ENCODE results near the gene TAF4.

Gene TAF4

DNA sequence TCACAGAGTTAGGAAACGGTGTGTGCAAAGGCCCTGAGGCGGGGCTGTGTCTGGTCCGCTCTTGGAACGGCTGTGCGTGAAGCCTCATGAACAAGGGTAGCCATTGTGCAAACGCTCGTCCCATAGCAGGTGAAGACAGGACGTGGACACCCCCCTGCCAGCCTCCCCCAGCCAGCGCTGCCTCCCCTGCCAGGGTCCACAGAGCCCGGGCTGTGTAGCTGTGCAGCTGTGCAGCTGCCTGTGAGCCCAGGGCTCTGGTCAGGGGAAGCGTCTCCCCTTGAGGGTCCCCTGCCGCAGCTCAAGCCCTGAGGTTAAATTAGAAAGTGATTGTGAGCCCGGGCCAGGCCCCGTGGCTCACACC, 139.4 kb downstream of the TAF4 start:
- Histone ChIP-seq H3K9me3 (replicated peaks; ENCODE audit: insufficient read depth, low read length) (no peaks in the 10 kb centered on the region), H3K27me3 (replicated peaks; ENCODE audit: insufficient read depth, low read length) (peaks cover 94% of the 10 kb centered on the region), H3K9me2 (replicated peaks; ENCODE audit: insufficient read depth, low read length) (no peaks in the 10 kb centered on the region), H3K4me1 (ENCODE audit: low read length) (no peaks in the 10 kb centered on the region), H3K27ac (ENCODE audit: low read length) (no peak overlapping the region), H3F3A (ENCODE audit: insufficient read depth, low read length) (no peaks in the 10 kb centered on the region), H3K4me3 (ENCODE audit: low read length) (no peak overlapping the region), H3K36me3 (replicated peaks; ENCODE audit: insufficient read depth, low read length) (no peaks in the 10 kb centered on the region), H3K79me2 (ENCODE audit: low read length) (no peaks in the 10 kb centered on the region), H3K4me2 (ENCODE audit: low read depth, low read length) (no peak overlapping the region), H4K20me1 (ENCODE audit: insufficient read depth, low read length) (no peaks in the 10 kb centered on the region), H3K9ac (ENCODE audit: low read length) (no peak overlapping the region), H2AFZ (ENCODE audit: low read length) (no peak overlapping the region)
- no peak for DNase-seq
- TF ChIP-seq EZH2phosphoT487 (IDR thresholded peaks at IDR 0.05; ENCODE audit: low read length) (no peak), EZH2 (optimal IDR thresholded peaks at IDR 0.05; ENCODE audit: low read depth, low read length) (no peak)
- TF ChIP-seq, protein P1, sequence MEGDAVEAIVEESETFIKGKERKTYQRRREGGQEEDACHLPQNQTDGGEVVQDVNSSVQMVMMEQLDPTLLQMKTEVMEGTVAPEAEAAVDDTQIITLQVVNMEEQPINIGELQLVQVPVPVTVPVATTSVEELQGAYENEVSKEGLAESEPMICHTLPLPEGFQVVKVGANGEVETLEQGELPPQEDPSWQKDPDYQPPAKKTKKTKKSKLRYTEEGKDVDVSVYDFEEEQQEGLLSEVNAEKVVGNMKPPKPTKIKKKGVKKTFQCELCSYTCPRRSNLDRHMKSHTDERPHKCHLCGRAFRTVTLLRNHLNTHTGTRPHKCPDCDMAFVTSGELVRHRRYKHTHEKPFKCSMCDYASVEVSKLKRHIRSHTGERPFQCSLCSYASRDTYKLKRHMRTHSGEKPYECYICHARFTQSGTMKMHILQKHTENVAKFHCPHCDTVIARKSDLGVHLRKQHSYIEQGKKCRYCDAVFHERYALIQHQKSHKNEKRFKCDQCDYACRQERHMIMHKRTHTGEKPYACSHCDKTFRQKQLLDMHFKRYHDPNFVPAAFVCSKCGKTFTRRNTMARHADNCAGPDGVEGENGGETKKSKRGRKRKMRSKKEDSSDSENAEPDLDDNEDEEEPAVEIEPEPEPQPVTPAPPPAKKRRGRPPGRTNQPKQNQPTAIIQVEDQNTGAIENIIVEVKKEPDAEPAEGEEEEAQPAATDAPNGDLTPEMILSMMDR (IDR thresholded peaks at IDR 0.05; ENCODE audit: low read length): no peak

DNA sequence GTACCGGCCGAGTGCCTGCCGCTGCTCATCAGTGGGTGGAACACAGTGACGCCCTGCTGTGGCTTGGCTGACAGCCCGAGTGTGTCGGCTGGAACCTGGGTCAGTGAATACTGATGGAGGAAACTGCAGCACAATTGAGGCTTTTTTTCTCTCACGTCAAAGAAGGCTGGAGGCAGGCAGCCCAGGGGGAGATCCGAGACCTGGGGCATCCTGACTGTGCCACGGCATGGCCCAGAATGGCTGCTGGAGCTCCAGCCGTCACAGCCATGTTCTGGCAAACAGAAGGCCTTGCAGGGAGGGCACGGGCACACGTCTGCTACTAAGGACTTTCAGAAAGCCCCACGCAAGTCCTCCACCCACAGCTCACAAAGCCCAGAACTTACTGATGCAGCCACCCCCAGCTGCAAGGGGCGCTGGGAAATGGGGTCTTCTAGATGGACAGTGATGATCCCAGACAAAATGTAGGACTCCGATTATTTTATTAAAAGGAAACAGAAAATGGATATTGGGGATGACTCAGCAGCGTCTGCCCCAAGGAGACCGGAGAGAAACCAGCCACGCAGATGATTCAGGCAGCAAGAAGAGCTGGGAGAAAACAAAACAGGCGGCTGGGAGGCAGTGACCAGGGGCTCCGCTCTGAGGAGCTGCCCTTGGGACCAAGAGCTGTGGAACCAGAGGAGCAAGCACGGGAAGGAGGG, 140.0 kb downstream of the TAF4 start:
- Histone ChIP-seq H3K4me2 (ENCODE audit: low read depth, low read length) (no peak overlapping the region), H3F3A (ENCODE audit: insufficient read depth, low read length) (no peaks in the 10 kb centered on the region), H3K79me2 (ENCODE audit: low read length) (no peaks in the 10 kb centered on the region), H3K4me1 (ENCODE audit: low read length) (no peaks in the 10 kb centered on the region), H3K9me3 (replicated peaks; ENCODE audit: insufficient read depth, low read length) (no peaks in the 10 kb centered on the region), H3K9ac (ENCODE audit: low read length) (no peak overlapping the region), H3K27ac (ENCODE audit: low read length) (no peak overlapping the region), H3K4me3 (ENCODE audit: low read length) (no peak overlapping the region), H4K20me1 (ENCODE audit: insufficient read depth, low read length) (no peaks in the 10 kb centered on the region), H3K36me3 (replicated peaks; ENCODE audit: insufficient read depth, low read length) (no peaks in the 10 kb centered on the region), H3K9me2 (replicated peaks; ENCODE audit: insufficient read depth, low read length) (no peaks in the 10 kb centered on the region), H3K27me3 (replicated peaks; ENCODE audit: insufficient read depth, low read length) (peaks cover 89% of the 10 kb centered on the region), H2AFZ (ENCODE audit: low read length) (no peak overlapping the region)
- TF ChIP-seq, protein P1 (IDR thresholded peaks at IDR 0.05; ENCODE audit: low read length): no peak
- TF ChIP-seq EZH2 (optimal IDR thresholded peaks at IDR 0.05; ENCODE audit: low read depth, low read length) (no peak), EZH2phosphoT487 (IDR thresholded peaks at IDR 0.05; ENCODE audit: low read length) (no peak)
- no peak for DNase-seq

DNA sequence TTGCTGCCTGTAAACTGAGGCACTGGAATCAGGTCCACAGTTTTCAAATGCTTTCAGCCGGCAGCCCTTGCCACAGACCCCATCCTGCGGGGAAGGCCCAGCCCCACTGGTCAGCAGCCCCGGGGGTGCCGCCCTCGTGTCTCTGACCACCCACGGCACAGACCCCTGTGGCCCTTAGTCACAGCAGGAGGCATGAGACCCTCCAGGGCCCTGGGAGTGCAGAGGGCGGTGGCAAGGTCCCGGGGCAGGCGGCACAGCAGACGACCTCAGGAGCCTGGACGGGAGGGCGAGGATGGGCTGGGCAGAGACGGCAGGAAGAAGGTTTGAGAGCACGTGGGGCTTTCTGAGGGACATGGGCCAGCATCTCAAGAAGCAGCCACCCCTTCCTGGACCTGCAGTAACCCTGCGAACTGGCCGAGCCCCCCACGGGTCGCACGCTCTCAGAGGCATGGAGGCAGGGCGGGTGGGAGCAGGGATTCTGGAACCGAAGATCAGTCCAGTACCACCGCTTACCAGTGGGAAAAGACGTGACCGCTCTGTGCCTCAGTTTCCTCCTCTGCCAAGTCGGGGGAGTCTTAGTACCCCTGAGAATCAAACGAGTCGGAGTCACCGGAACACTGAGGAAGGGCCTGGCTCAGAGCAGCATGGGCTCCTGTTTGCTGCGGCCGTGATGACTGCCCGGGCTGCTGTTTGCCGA, 140.7 kb downstream of the TAF4 start:
- no peak overlapping the region for H3K4me3 ChIP-seq (ENCODE audit: low read length)
- no peaks in the 10 kb centered on the region for H3K4me1 ChIP-seq (ENCODE audit: low read length)
- no peak overlapping the region for H2AFZ ChIP-seq (ENCODE audit: low read length)
- H3K9me3 ChIP-seq (replicated peaks; ENCODE audit: insufficient read depth, low read length): no peaks in the 10 kb centered on the region
- H4K20me1 ChIP-seq (ENCODE audit: insufficient read depth, low read length): no peaks in the 10 kb centered on the region
- no peak overlapping the region for H3K9ac ChIP-seq (ENCODE audit: low read length)
- no peak for DNase-seq
- H3K27ac ChIP-seq (ENCODE audit: low read length): no peak overlapping the region
- H3K27me3 ChIP-seq (replicated peaks; ENCODE audit: insufficient read depth, low read length): peaks cover 83% of the 10 kb centered on the region
- H3K9me2 ChIP-seq (replicated peaks; ENCODE audit: insufficient read depth, low read length): no peaks in the 10 kb centered on the region
- no peaks in the 10 kb centered on the region for H3K79me2 ChIP-seq (ENCODE audit: low read length)
- no peaks in the 10 kb centered on the region for H3K36me3 ChIP-seq (replicated peaks; ENCODE audit: insufficient read depth, low read length)
- TF ChIP-seq EZH2phosphoT487 (IDR thresholded peaks at IDR 0.05; ENCODE audit: low read length) (no peak), EZH2 (optimal IDR thresholded peaks at IDR 0.05; ENCODE audit: low read depth, low read length) (no peak)
- TF ChIP-seq, protein P1 (IDR thresholded peaks at IDR 0.05; ENCODE audit: low read length): no peak
- H3F3A ChIP-seq (ENCODE audit: insufficient read depth, low read length): no peaks in the 10 kb centered on the region
- no peak overlapping the region for H3K4me2 ChIP-seq (ENCODE audit: low read depth, low read length)
